Measurements from ENCODE around the gene CERS1.

CERS1 gene

GRCh38 chr19:18878858-18879578, 16.9 kb downstream of the CERS1 start:
- WGBS (ENCODE audit: insufficient coverage): 97% methylated on average over 29 of the region's 34 CpGs
- Histone ChIP-seq H3K4me1 (ENCODE audit: control extremely low read depth in 1 of 4, control insufficient read depth in 4 of 4, insufficient read depth in 4 of 4, low read length in 3 of 4) (no peaks in the 10 kb centered on the region), H3K36me3 (ENCODE audit: control insufficient read depth in 4 of 4, insufficient read depth in 4 of 4, low read length in 3 of 4) (no peaks in the 10 kb centered on the region), H3K27me3 (replicated peaks in 2 of 5; ENCODE audit: control insufficient read depth in 4 of 5, insufficient read depth in 5 of 5, low read length in 4 of 5) (no peaks in the 10 kb centered on the region), H3K4me3 (ENCODE audit: control insufficient read depth in 1 of 7, extremely low read depth in 1 of 7, insufficient read depth in 4 of 7, low read depth in 2 of 7, low read length in 6 of 7) (no peak overlapping the region), H3K9me3 (ENCODE audit: control extremely low read depth in 1 of 5, control insufficient read depth in 4 of 5, insufficient read depth in 2 of 5, low read depth in 1 of 5, low read length in 4 of 5) (peaks cover 0 to 5% (median 0%) of the 10 kb centered on the region in 5 experiments), H3K27ac (ENCODE audit: insufficient read depth in 1 of 2, low read depth in 1 of 2, low read length in 2 of 2, poor library complexity in 1 of 2, severe bottlenecking in 2 of 2) (no peak overlapping the region)
- ChIA-PET CTCF (interaction anchor here (1.3 kb wide), 1 partner anchor 12 kb away, joined by 4 read pairs; no protein-coding TSS in a partner anchor), POLR2A (no interaction called here)
- no peak for DNase-seq

GRCh38 chr19:18878058-18878797, 17.7 kb downstream of the CERS1 start:
- CTCF ChIA-PET: interaction anchor here (1.1 to 1.3 kb wide), 3 partner anchors 12 to 30 kb away, joined by 3 to 5 read pairs (median 4); no protein-coding TSS in a partner anchor

GRCh38 chr19:18876865-18877264, 19.1 kb downstream of the CERS1 start:
- Histone ChIP-seq H3K4me1 (ENCODE audit: control extremely low read depth in 1 of 4, control insufficient read depth in 4 of 4, insufficient read depth in 4 of 4, low read length in 3 of 4) (no peaks in the 10 kb centered on the region), H3K4me3 (ENCODE audit: control insufficient read depth in 1 of 7, extremely low read depth in 1 of 7, insufficient read depth in 4 of 7, low read depth in 2 of 7, low read length in 6 of 7) (no peak overlapping the region), H3K9me3 (ENCODE audit: control extremely low read depth in 1 of 5, control insufficient read depth in 4 of 5, insufficient read depth in 2 of 5, low read depth in 1 of 5, low read length in 4 of 5) (peaks cover 0 to 5% (median 0%) of the 10 kb centered on the region in 5 experiments), H3K36me3 (ENCODE audit: control insufficient read depth in 4 of 4, insufficient read depth in 4 of 4, low read length in 3 of 4) (no peaks in the 10 kb centered on the region), H3K27me3 (replicated peaks in 2 of 5; ENCODE audit: control insufficient read depth in 4 of 5, insufficient read depth in 5 of 5, low read length in 4 of 5) (no peaks in the 10 kb centered on the region), H3K27ac (ENCODE audit: insufficient read depth in 1 of 2, low read depth in 1 of 2, low read length in 2 of 2, poor library complexity in 1 of 2, severe bottlenecking in 2 of 2) (no peak overlapping the region)
- WGBS (ENCODE audit: insufficient coverage): 94% methylated on average over 7 of the region's 7 CpGs
- ChIA-PET CTCF (interaction anchor here (0.7 to 2.8 kb wide), 5 partner anchors 10 to 30 kb away, joined by 3 to 11 read pairs (median 5); no protein-coding TSS in a partner anchor), POLR2A (interaction anchor here (0.7 kb wide), 1 partner anchor 234 kb away, joined by 3 read pairs; no protein-coding TSS in a partner anchor)
- DNase-seq: no peak

More at GRCh38 chr19:18878058-18878797, 17.7 kb downstream of the CERS1 start:
- Histone ChIP-seq H3K36me3 (ENCODE audit: control insufficient read depth in 4 of 4, insufficient read depth in 4 of 4, low read length in 3 of 4) (no peaks in the 10 kb centered on the region), H3K27ac (ENCODE audit: insufficient read depth in 1 of 2, low read depth in 1 of 2, low read length in 2 of 2, poor library complexity in 1 of 2, severe bottlenecking in 2 of 2) (no peak overlapping the region), H3K9me3 (ENCODE audit: control extremely low read depth in 1 of 5, control insufficient read depth in 4 of 5, insufficient read depth in 2 of 5, low read depth in 1 of 5, low read length in 4 of 5) (peaks cover 0 to 5% (median 0%) of the 10 kb centered on the region in 5 experiments), H3K4me3 (ENCODE audit: control insufficient read depth in 1 of 7, extremely low read depth in 1 of 7, insufficient read depth in 4 of 7, low read depth in 2 of 7, low read length in 6 of 7) (no peak overlapping the region), H3K27me3 (replicated peaks in 2 of 5; ENCODE audit: control insufficient read depth in 4 of 5, insufficient read depth in 5 of 5, low read length in 4 of 5) (no peaks in the 10 kb centered on the region), H3K4me1 (ENCODE audit: control extremely low read depth in 1 of 4, control insufficient read depth in 4 of 4, insufficient read depth in 4 of 4, low read length in 3 of 4) (no peaks in the 10 kb centered on the region)
- no peak for DNase-seq
- WGBS (ENCODE audit: insufficient coverage): 98% methylated on average over 22 of the region's 25 CpGs
- POLR2A ChIA-PET: no interaction called here

- no peak for DNase-seq
- 90% methylated on average over 2 of the region's 5 CpGs for WGBS (ENCODE audit: insufficient coverage)
- CTCF ChIA-PET: interaction anchor here (1.2 to 2.8 kb wide), 4 partner anchors 9 to 30 kb away, joined by 4 to 11 read pairs (median 4); no protein-coding TSS in a partner anchor
These were observed 20.2 kb downstream of the CERS1 start for GRCh38 chr19:18875726-18876125.

GRCh38 chr19:18871543-18871942, 24.4 kb downstream of the CERS1 start:
- peaks cover 0 to 34% (median 5%) of the 10 kb centered on the region in 5 experiments for H3K27me3 ChIP-seq (replicated peaks in 2 of 5; ENCODE audit: control insufficient read depth in 4 of 5, insufficient read depth in 5 of 5, low read length in 4 of 5)
- no peak overlapping the region for H3K27ac ChIP-seq (ENCODE audit: insufficient read depth in 1 of 2, low read depth in 1 of 2, low read length in 2 of 2, poor library complexity in 1 of 2, severe bottlenecking in 2 of 2)
- H3K4me1 ChIP-seq (ENCODE audit: control extremely low read depth in 1 of 4, control insufficient read depth in 4 of 4, insufficient read depth in 4 of 4, low read length in 3 of 4): peaks cover 0 to 17% (median 6%) of the 10 kb centered on the region in 4 experiments
- POLR2A ChIA-PET: no interaction called here
- H3K9me3 ChIP-seq (ENCODE audit: control extremely low read depth in 1 of 5, control insufficient read depth in 4 of 5, insufficient read depth in 2 of 5, low read depth in 1 of 5, low read length in 4 of 5): no peaks in the 10 kb centered on the region
- CTCF ChIA-PET: interaction anchor here (0.9 to 1.7 kb wide), 4 partner anchors 8 to 43 kb away, joined by 3 to 4 read pairs (median 3); partner anchors contain the start of gene CERS1
- peaks cover 0 to 20% (median 15%) of the 10 kb centered on the region in 4 experiments for H3K36me3 ChIP-seq (ENCODE audit: control insufficient read depth in 4 of 4, insufficient read depth in 4 of 4, low read length in 3 of 4)
- no peak overlapping the region for H3K4me3 ChIP-seq (ENCODE audit: control insufficient read depth in 1 of 7, extremely low read depth in 1 of 7, insufficient read depth in 4 of 7, low read depth in 2 of 7, low read length in 6 of 7)
- no peak for DNase-seq
- WGBS (ENCODE audit: insufficient coverage): 94% methylated on average over 3 of the region's 7 CpGs

More at GRCh38 chr19:18875726-18876125, 20.2 kb downstream of the CERS1 start:
- Histone ChIP-seq H3K4me1 (ENCODE audit: control extremely low read depth in 1 of 4, control insufficient read depth in 4 of 4, insufficient read depth in 4 of 4, low read length in 3 of 4) (peaks cover 0 to 2% (median under 1%) of the 10 kb centered on the region in 4 experiments), H3K27me3 (replicated peaks in 2 of 5; ENCODE audit: control insufficient read depth in 4 of 5, insufficient read depth in 5 of 5, low read length in 4 of 5) (peaks cover 0 to 8% (median 2%) of the 10 kb centered on the region in 5 experiments), H3K36me3 (ENCODE audit: control insufficient read depth in 4 of 4, insufficient read depth in 4 of 4, low read length in 3 of 4) (no peaks in the 10 kb centered on the region), H3K9me3 (ENCODE audit: control extremely low read depth in 1 of 5, control insufficient read depth in 4 of 5, insufficient read depth in 2 of 5, low read depth in 1 of 5, low read length in 4 of 5) (peaks cover 0 to 5% (median 0%) of the 10 kb centered on the region in 5 experiments), H3K4me3 (ENCODE audit: control insufficient read depth in 1 of 7, extremely low read depth in 1 of 7, insufficient read depth in 4 of 7, low read depth in 2 of 7, low read length in 6 of 7) (no peak overlapping the region), H3K27ac (ENCODE audit: insufficient read depth in 1 of 2, low read depth in 1 of 2, low read length in 2 of 2, poor library complexity in 1 of 2, severe bottlenecking in 2 of 2) (no peak overlapping the region)
- POLR2A ChIA-PET: no interaction called here

GRCh38 chr19:18870531-18871172, 25.3 kb downstream of the CERS1 start:
- ChIA-PET POLR2A (no interaction called here), CTCF (interaction anchor here (1.0 to 1.7 kb wide), 2 partner anchors 23 to 44 kb away, joined by 3 to 4 read pairs; no protein-coding TSS in a partner anchor)
- H3K36me3 ChIP-seq (ENCODE audit: control insufficient read depth in 4 of 4, insufficient read depth in 4 of 4, low read length in 3 of 4): peaks cover 0 to 29% (median 20%) of the 10 kb centered on the region in 4 experiments
- H3K4me3 ChIP-seq (ENCODE audit: control insufficient read depth in 1 of 7, extremely low read depth in 1 of 7, insufficient read depth in 4 of 7, low read depth in 2 of 7, low read length in 6 of 7): no peak overlapping the region
- WGBS (ENCODE audit: insufficient coverage): 5% methylated on average over 24 of the region's 25 CpGs
- peak in 2 of 3 donors; percentile 48 to 60 for DNase-seq
- H3K27ac ChIP-seq (ENCODE audit: insufficient read depth in 1 of 2, low read depth in 1 of 2, low read length in 2 of 2, poor library complexity in 1 of 2, severe bottlenecking in 2 of 2): no peak overlapping the region
- peaks cover 0 to 34% (median 5%) of the 10 kb centered on the region in 5 experiments for H3K27me3 ChIP-seq (replicated peaks in 2 of 5; ENCODE audit: control insufficient read depth in 4 of 5, insufficient read depth in 5 of 5, low read length in 4 of 5)
- H3K4me1 ChIP-seq (ENCODE audit: control extremely low read depth in 1 of 4, control insufficient read depth in 4 of 4, insufficient read depth in 4 of 4, low read length in 3 of 4): peaks cover 0 to 17% (median 6%) of the 10 kb centered on the region in 4 experiments
- no peaks in the 10 kb centered on the region for H3K9me3 ChIP-seq (ENCODE audit: control extremely low read depth in 1 of 5, control insufficient read depth in 4 of 5, insufficient read depth in 2 of 5, low read depth in 1 of 5, low read length in 4 of 5)

All from common myeloid progenitor, CD34-positive (primary cell).